H1 (cell line): ENCODE measurements around the gene NFXL1. TPM values are rescaled to one million over a fixed set of nuclear protein-coding genes. Genes with fewer than 3 reads are reported as not detected.

Experiments used
- CTCF ChIA-PET: fragments of 300-600 bp; sonication (Branson Sonifier 250); formaldehyde crosslinking; loops from one replicate; lab custom pipeline; 2021; ENCODE audit not compliant: partially characterized antibody; lab: Charles Lee
- POLR2A ChIA-PET: fragments of 300-600 bp; sonication (Branson Sonifier 250); formaldehyde crosslinking; loops from one replicate; lab custom pipeline; 2021; ENCODE audit warnings: inconsistent platforms; ENCODE audit not compliant: partially characterized antibody; lab: Charles Lee
- DNase-seq, 2 experiments: peaks; one replicate each; pipeline versions ENCODE4 v3.0.0 to v3.0.0-alpha.2; 2010 to 2022; ENCODE audit warnings: low spot score in 2 of 2, low read depth in 1 of 2, mixed read lengths in 1 of 2
- FAIRE-seq: peaks from 2 replicates; lab custom pipeline; 2011; peaks lifted over from hg19 to GRCh38; lab: Jason Lieb, UNC
- H2AFZ ChIP-seq: 2 replicates; pipeline ENCODE4 v1.8.1; 2012; ENCODE audit warnings: low read length, inconsistent platforms
- H2AK5ac ChIP-seq: 2 replicates; pipeline ENCODE4 v1.6.1; 2013; ENCODE audit warnings: low read depth, low read length
- H2BK120ac ChIP-seq: replicated peaks from 2 replicates; pipeline ENCODE3; 2013; ENCODE audit warnings: low read depth, low read length, inconsistent platforms
- H2BK12ac ChIP-seq: 2 replicates; pipeline ENCODE4 v1.6.1; 2013; ENCODE audit warnings: low read depth, low read length
- H2BK15ac ChIP-seq: 2 replicates; pipeline ENCODE4 v1.6.1; 2013; ENCODE audit warnings: low read length
- H2BK20ac ChIP-seq: 2 replicates; pipeline ENCODE4 v1.6.1; 2013; ENCODE audit warnings: low read length
- H2BK5ac ChIP-seq: 2 replicates; pipeline ENCODE4 v1.6.1; 2013; ENCODE audit warnings: low read depth, low read length
- H3K14ac ChIP-seq: 2 replicates; pipeline ENCODE4 v1.6.1; 2013; ENCODE audit warnings: inconsistent platforms; ENCODE audit not compliant: insufficient read length
- H3K18ac ChIP-seq: 2 replicates; pipeline ENCODE4 v1.6.1; 2013; ENCODE audit warnings: low read length; ENCODE audit errors: extremely low read depth
- H3K23ac ChIP-seq: 2 replicates; pipeline ENCODE4 v1.6.1; 2013; ENCODE audit warnings: inconsistent platforms; ENCODE audit not compliant: insufficient read length
- H3K23me2 ChIP-seq: 2 replicates; pipeline ENCODE4 v1.6.1; 2013; ENCODE audit warnings: low read depth, low read length
- H3K27ac ChIP-seq: 2 replicates; pipeline ENCODE4 v1.6.1; 2011; ENCODE audit warnings: low read depth, low read length, inconsistent platforms
- H3K27me3 ChIP-seq, 4 experiments: replicated peaks in 1 of 4; 1 replicate in 1 of 4; 2 replicates in 3 of 4; pipeline versions ENCODE4 v1.6.1 to v1.8.1; 2011 to 2013; ENCODE audit warnings: low read length in 3 of 4, mild to moderate bottlenecking in 3 of 4, inconsistent platforms in 2 of 4, mixed read lengths in 2 of 4, moderate library complexity in 1 of 4; ENCODE audit not compliant: control insufficient read depth in 3 of 4, insufficient read depth in 3 of 4; ENCODE audit errors: extremely low read depth in 1 of 4
- H3K36me3 ChIP-seq, 4 experiments: 2 replicates each; pipeline versions ENCODE4 v1.6.1 to v1.8.1; 2011 to 2013; ENCODE audit warnings: mild to moderate bottlenecking in 4 of 4, low read length in 3 of 4, moderate library complexity in 2 of 4, control low read depth in 1 of 4, inconsistent platforms in 1 of 4; ENCODE audit not compliant: insufficient read depth in 4 of 4, control insufficient read depth in 2 of 4
- H3K4ac ChIP-seq: replicated peaks from 2 replicates; pipeline ENCODE3; 2013; ENCODE audit warnings: low read length, low read depth, mixed read lengths, inconsistent platforms; ENCODE audit not compliant: insufficient read length
- H3K4me1 ChIP-seq, 4 experiments: replicated peaks in 1 of 4; 1 replicate in 1 of 4; 2 replicates in 3 of 4; pipeline versions ENCODE4 v1.6.1 to v1.8.1; 2011 to 2013; ENCODE audit warnings: low read length in 3 of 4, inconsistent platforms in 2 of 4, mixed read lengths in 1 of 4; ENCODE audit not compliant: insufficient read depth in 4 of 4, control insufficient read depth in 3 of 4
- H3K4me2 ChIP-seq, 2 experiments: 2 replicates each; pipeline versions ENCODE4 v1.6.1 to v1.8.1; 2011 to 2013; ENCODE audit warnings: low read depth in 2 of 2, low read length in 2 of 2, control low read depth in 1 of 2, inconsistent platforms in 1 of 2, mild to moderate bottlenecking in 1 of 2; ENCODE audit not compliant: insufficient read depth in 1 of 2
- H3K4me3 ChIP-seq, 4 experiments: fragments of 200-600, 300-600 bp in 1 of 4; sonication (generic), shearing (Covaris generic), sonication (Bioruptor Twin) in 1 of 4; 2 replicates each; pipeline versions ENCODE4 v1.5.1 to v1.8.1; 2011 to 2016; ENCODE audit warnings: low read length in 4 of 4, low read depth in 3 of 4, control low read depth in 2 of 4, inconsistent platforms in 2 of 4, mild to moderate bottlenecking in 2 of 4, mixed read lengths in 1 of 4, moderate library complexity in 1 of 4; ENCODE audit not compliant: insufficient read depth in 2 of 4; ENCODE audit errors: extremely low read depth in 1 of 4
- H3K56ac ChIP-seq: replicated peaks from 2 replicates; pipeline ENCODE3; 2013; ENCODE audit warnings: low read depth, mild to moderate bottlenecking, mixed read lengths, low read length, inconsistent platforms; ENCODE audit not compliant: insufficient read length
- H3K79me1 ChIP-seq: 2 replicates; pipeline ENCODE4 v1.6.1; 2013; ENCODE audit warnings: low read depth, low read length, control low read depth
- H3K79me2 ChIP-seq, 2 experiments: 2 replicates each; pipeline versions ENCODE4 v1.6.1 to v1.8.1; 2012 to 2013; ENCODE audit warnings: low read length in 2 of 2, mild to moderate bottlenecking in 2 of 2, inconsistent platforms in 1 of 2; ENCODE audit not compliant: insufficient read depth in 2 of 2, control insufficient read depth in 1 of 2
- H3K9ac ChIP-seq, 4 experiments: replicated peaks in 1 of 4; 1 replicate in 1 of 4; 2 replicates in 3 of 4; pipeline versions ENCODE4 v1.6.1 to v1.8.1; 2011 to 2013; ENCODE audit warnings: low read depth in 3 of 4, low read length in 3 of 4, control low read depth in 2 of 4, mild to moderate bottlenecking in 2 of 4, moderate library complexity in 2 of 4, inconsistent platforms in 1 of 4; ENCODE audit errors: extremely low read depth in 1 of 4
- H3K9me3 ChIP-seq, 2 experiments: 2 replicates each; pipeline versions ENCODE4 v1.6.1 to v1.8.1; 2012 to 2013; ENCODE audit warnings: mild to moderate bottlenecking in 2 of 2, moderate library complexity in 2 of 2, control low read depth in 1 of 2, inconsistent platforms in 1 of 2, low read depth in 1 of 2, low read length in 1 of 2, mixed read lengths in 1 of 2; ENCODE audit not compliant: insufficient read depth in 2 of 2
- H4K20me1 ChIP-seq, 2 experiments: replicated peaks in 1 of 2; 2 replicates each; pipeline versions ENCODE3 to v1.8.1; 2011 to 2013; ENCODE audit warnings: inconsistent platforms in 2 of 2, low read length in 2 of 2, mild to moderate bottlenecking in 1 of 2; ENCODE audit not compliant: insufficient read depth in 2 of 2, control insufficient read depth in 1 of 2
- H4K5ac ChIP-seq: 2 replicates; pipeline ENCODE4 v1.6.1; 2013; ENCODE audit warnings: low read length, low read depth, mixed read lengths, inconsistent platforms; ENCODE audit not compliant: insufficient read length
- H4K8ac ChIP-seq: 2 replicates; pipeline ENCODE4 v1.8.0; 2013; ENCODE audit warnings: mild to moderate bottlenecking, moderate library complexity, low read length, inconsistent platforms; ENCODE audit not compliant: insufficient read depth; ENCODE audit errors: extremely low read depth
- H4K91ac ChIP-seq: replicated peaks from 2 replicates; pipeline ENCODE3; 2013; ENCODE audit warnings: low read length, mixed read lengths, inconsistent platforms; ENCODE audit not compliant: insufficient read length
- E2F6 ChIP-seq: IDR thresholded peaks from 2 replicates; pipeline ENCODE4 v1.6.1; 2012; ENCODE audit warnings: inconsistent platforms
- JUND ChIP-seq: IDR thresholded peaks from 2 replicates; pipeline ENCODE4 v1.6.1; 2011; ENCODE audit warnings: mild to moderate bottlenecking, improper control_type of control experiment, low read length
- KDM4A ChIP-seq: IDR thresholded peaks from one replicate; pipeline ENCODE4 v1.7.1; 2012; ENCODE audit warnings: low read depth, mild to moderate bottlenecking, moderate library complexity, low read length, inconsistent platforms; ENCODE audit not compliant: severe bottlenecking
- MAX ChIP-seq: IDR thresholded peaks from 2 replicates; pipeline ENCODE4 v1.6.1; 2012; ENCODE audit warnings: inconsistent platforms
- POLR2AphosphoS5 ChIP-seq: IDR thresholded peaks from 2 replicates; pipeline ENCODE4 v1.6.1; 2011; ENCODE audit warnings: low read depth, low read length
- RBBP5 ChIP-seq: IDR thresholded peaks from 2 replicates; pipeline ENCODE4 v1.7.1; 2012; ENCODE audit warnings: low read depth, mild to moderate bottlenecking, inconsistent platforms, low read length, moderate library complexity, borderline replicate concordance
- SP4 ChIP-seq: IDR thresholded peaks from 2 replicates; pipeline ENCODE4 v1.6.1; 2012; ENCODE audit warnings: low read length, inconsistent platforms
- SUZ12 ChIP-seq: fragments of 200-600 bp; sonication (generic); IDR thresholded peaks from 2 replicates; pipeline ENCODE4 v1.6.1; 2012; ENCODE audit warnings: mild to moderate bottlenecking, inconsistent platforms, low read length, moderate library complexity, mixed read lengths
- TAF1 ChIP-seq: IDR thresholded peaks from 2 replicates; pipeline ENCODE4 v1.6.1; 2011; ENCODE audit warnings: mild to moderate bottlenecking, low read depth, low read length
- TAF7 ChIP-seq: optimal IDR thresholded peaks from 2 replicates; pipeline ENCODE3; 2011; ENCODE audit warnings: low read depth, mild to moderate bottlenecking, inconsistent platforms, low read length, moderate library complexity, borderline replicate concordance
- TBP ChIP-seq: IDR thresholded peaks from 2 replicates; pipeline ENCODE4 v1.6.1; 2011; ENCODE audit warnings: low read depth, low read length, improper control_type of control experiment
- YY1 ChIP-seq: IDR thresholded peaks from 2 replicates; pipeline ENCODE4 v1.6.1; 2011; ENCODE audit warnings: low read depth, mild to moderate bottlenecking, low read length
- WGBS, 2 experiments: shearing (Covaris generic) in 1 of 2; methylation state at CpG; one replicate each; pipeline versions ENCODE4 v1.1.6 to v1.1.7; 2013 to 2015; ENCODE audit warnings: low lambda C conversion rate in 2 of 2, mixed read lengths in 2 of 2, inconsistent platforms in 1 of 2, low coverage in 1 of 2, missing lambda C conversion rate in 1 of 2; ENCODE audit not compliant: insufficient replicate concordance in 2 of 2, insufficient coverage in 1 of 2, insufficient read length in 1 of 2; ENCODE audit errors: extremely low coverage in 1 of 2, missing lambda C conversion rate in 1 of 2; 5-methylcytosine and 5-hydroxymethylcytosine counted together
- polyA plus RNA-seq, 7 experiments: library from polyadenylated mRNA; depleted of rRNA in 3 of 7; stranded (reverse) in 5 of 7; unstranded in 2 of 7; fragments of >200 nt in 5 of 7; fragments of 200-250 nt in 2 of 7; gene quantifications; 1 replicate in 5 of 7; 2 replicates in 1 of 7; 4 replicates in 1 of 7; pipeline versions ENCODE4 v1.2.1 to v1.2.3, GENCODE V29; 2011 to 2013; ENCODE audit warnings: missing spikeins in 2 of 7, mixed read lengths in 2 of 7
- total RNA-seq: library from RNA; stranded (reverse); fragmentation: NEBNext Ultra II Directional; extraction: Animal tissue kit (Norgen Biotek cat#: 25700); gene quantifications from 2 replicates; pipeline ENCODE4 v1.2.1, GENCODE V29; 2021

The NFXL1 gene
- total and polyA plus RNA-seq, 2 of the 8 experiments (the other 6 are each of a cell fraction or from before 2014, with no cell fraction given) = 10.0 to 29.5 TPM

GRCh38 chr4:47913861-47914219 lies 543 bp downstream of the NFXL1 start:
- FAIRE-seq (no peak), DNase-seq (peak in 1 of 2 experiments; percentile 73)
- Histone ChIP-seq H3K9me3 (no peaks in the 10 kb centered on the region), H3K36me3 (peaks cover 0 to 20% (median 5%) of the 10 kb centered on the region in 4 experiments; a peak in 4 of 8 replicates), H3K79me2 (peaks cover 0 to 38% of the 10 kb centered on the region in 2 experiments; a peak in 3 of 4 replicates), H3K14ac (no peak overlapping the region), H4K91ac (peak overlapping the region; percentile 81), H2BK5ac (peak overlapping the region; percentile 84), H2BK12ac (no peak overlapping the region), H3K9ac (peak overlapping the region; percentile 76 to 89 (median 81)), H4K5ac (peak overlapping the region; percentile 77), H3K18ac (peak overlapping the region; percentile 93; the same call in 1 of the 2 replicates), H3K27ac (peak overlapping the region; percentile 75), H3K23ac (no peak overlapping the region), H3K4me1 (peaks cover 0 to 2% (median 0%) of the 10 kb centered on the region in 4 experiments; a peak in 1 of 7 replicates), H2BK20ac (no peak overlapping the region), H2BK120ac (no peak overlapping the region), H3K56ac (peak overlapping the region; percentile 83), H2BK15ac (no peak overlapping the region), H3K4me2 (peak overlapping the region; percentile 91 to 94), H2AFZ (peak overlapping the region; percentile 88), H3K4me3 (peak overlapping the region; percentile 88 to 98 (median 96)), H3K23me2 (peaks cover 5% of the 10 kb centered on the region; the same call in 1 of the 2 replicates), H4K20me1 (peaks cover 0 to 2% of the 10 kb centered on the region in 2 experiments), H3K27me3 (no peaks in the 10 kb centered on the region), H4K8ac (peak overlapping the region; percentile 90; the same call in 1 of the 2 replicates), H3K79me1 (no peaks in the 10 kb centered on the region), H2AK5ac (no peak overlapping the region), H3K4ac (peak overlapping the region; percentile 49)
- POLR2A ChIA-PET = interaction anchor here (1.0 to 2.5 kb wide), 5 partner anchors 9 to 75 kb away, joined by 3 to 21 read pairs (median 9); no protein-coding TSS in a partner anchor
- CTCF ChIA-PET = interaction anchor here (1.0 to 1.1 kb wide), 2 partner anchors 14 to 20 kb away, joined by 3 to 4 read pairs; no protein-coding TSS in a partner anchor
- 4% methylated on average over 22 of the region's 29 CpGs; no CpG with 5 or more reads in 1 of the 2 experiments for WGBS, 2 experiments
- TF ChIP-seq KDM4A (peak; percentile 62), TAF1 (peak; percentile 75; the same call in 1 of the 2 replicates), RBBP5 (peak; percentile 80; the same call in 1 of the 2 replicates), YY1 (0 out of 2 replicates have a peak, but pooled peaks have one; percentile 11), SP4 (no peak), TAF7 (peak; percentile 71), TBP (peak; percentile 70), SUZ12 (no peak), MAX (peak; percentile 78), E2F6 (peak; percentile 44), POLR2AphosphoS5 (peak; percentile 82; the same call in 1 of the 2 replicates), JUND (no peak)
